K562 (cell line): ENCODE results near the gene PARP9. TPM values are rescaled to one million over a fixed set of nuclear protein-coding genes. Genes with fewer than 3 reads are reported as not detected.

ENCODE experiments used
- ATAC-seq: fragments of 200-7000 bp; cut with Tn5 transposase; 3 replicates; pipeline ENCODE4 v1.9.1; 2020; ENCODE audit warnings: moderate library complexity
- BruUV-seq: library from RNA; stranded (reverse); fragments of 400-500 nt; replicated peaks from 2 replicates; lab custom pipeline; 2021; lab: Mats Ljungman, UMichigan
- CTCF ChIA-PET: fragments of 300-600 bp; formaldehyde crosslinking; extraction: SDS; loops from one replicate; lab custom pipeline; 2021; ENCODE audit warnings: low intra/inter-chr PET ratio; lab: Yijun Ruan, JAX
- POLR2A ChIA-PET: fragments of 300-600, 350-650 bp; sonication (Branson Sonifier 250); formaldehyde crosslinking; extraction: SDS; loops from one replicate; lab custom pipeline; 2021; ENCODE audit warnings: antibody characterized with exemption, inconsistent platforms; lab: Yijun Ruan, JAX
- DNase-seq, 4 experiments: peaks; one replicate each; pipeline versions ENCODE4 v3.0.0 to v3.0.0-alpha.2; 2011 to 2018; ENCODE audit warnings: low spot score in 3 of 4, mixed read lengths in 3 of 4; ENCODE audit errors: extremely low read depth in 1 of 4
- FAIRE-seq: peaks from 2 replicates; lab custom pipeline; 2011; peaks lifted over from hg19 to GRCh38; lab: Jason Lieb, UNC
- H2AFZ ChIP-seq: 2 replicates; pipeline ENCODE4 v1.6.0; 2011; ENCODE audit warnings: low read depth, low read length, control low read depth, inconsistent platforms
- H3K27ac ChIP-seq: fragments of 200-600 bp; 3 replicates; pipeline ENCODE4 v1.8.0; 2011; ENCODE audit warnings: low read depth, mild to moderate bottlenecking, control low read depth, inconsistent platforms, low read length, moderate library complexity, mixed read lengths; ENCODE audit errors: extremely low read depth
- H3K27me3 ChIP-seq, 2 experiments: fragments of 300-600 bp in 1 of 2; 2 replicates in 1 of 2; 3 replicates in 1 of 2; pipeline versions ENCODE4 v1.6.0 to v1.8.0; 2011; ENCODE audit warnings: inconsistent platforms in 2 of 2, low read length in 2 of 2, mild to moderate bottlenecking in 1 of 2, mixed read lengths in 1 of 2, moderate library complexity in 1 of 2; ENCODE audit not compliant: control insufficient read depth in 2 of 2, insufficient read depth in 2 of 2
- H3K36me3 ChIP-seq: fragments of 300-600 bp; 3 replicates; pipeline ENCODE4 v1.8.0; 2011; ENCODE audit warnings: mild to moderate bottlenecking, low read length, inconsistent platforms; ENCODE audit not compliant: control insufficient read depth, insufficient read depth
- H3K4me1 ChIP-seq, 2 experiments: fragments of 200-600 bp in 1 of 2; replicated peaks in 1 of 2; 2 replicates in 1 of 2; 3 replicates in 1 of 2; pipeline versions ENCODE4 v1.5.1 to v1.8.0; 2011; ENCODE audit warnings: inconsistent platforms in 2 of 2, low read length in 2 of 2, mild to moderate bottlenecking in 1 of 2, mixed read lengths in 1 of 2, moderate library complexity in 1 of 2; ENCODE audit not compliant: control insufficient read depth in 2 of 2, insufficient read depth in 2 of 2
- H3K4me2 ChIP-seq: 2 replicates; pipeline ENCODE4 v1.6.1; 2011; ENCODE audit warnings: low read length, control low read depth, inconsistent platforms, mixed read lengths; ENCODE audit not compliant: insufficient read depth
- H3K4me3 ChIP-seq: fragments of 200-600 bp; sonication (generic), shearing (Covaris generic); 2 replicates; pipeline ENCODE4 v1.5.1; 2016; ENCODE audit warnings: control low read depth, inconsistent platforms
- H3K79me2 ChIP-seq: fragments of 200-600 bp; 3 replicates; pipeline ENCODE4 v1.8.0; 2011; ENCODE audit warnings: low read length, inconsistent platforms; ENCODE audit not compliant: control insufficient read depth, insufficient read depth
- H3K9ac ChIP-seq, 2 experiments: 2 replicates each; pipeline versions ENCODE4 v1.6.0 to v1.6.1; 2011; ENCODE audit warnings: low read depth in 2 of 2, low read length in 2 of 2, control low read depth in 1 of 2, inconsistent platforms in 1 of 2, mild to moderate bottlenecking in 1 of 2, mixed read lengths in 1 of 2; ENCODE audit not compliant: insufficient read depth in 1 of 2
- H3K9me1 ChIP-seq: one replicate; pipeline ENCODE4 v1.6.0; 2011; ENCODE audit warnings: inconsistent platforms, mild to moderate bottlenecking, low read length, moderate library complexity; ENCODE audit not compliant: control insufficient read depth, insufficient read depth
- H3K9me3 ChIP-seq: replicated peaks from 2 replicates; pipeline ENCODE4 v1.5.1; 2011; ENCODE audit warnings: low read depth, low read length, inconsistent platforms; ENCODE audit not compliant: control insufficient read depth, insufficient read depth
- H4K20me1 ChIP-seq: replicated peaks from 2 replicates; pipeline ENCODE4 v1.6.1; 2011; ENCODE audit warnings: low read length, inconsistent platforms, mixed read lengths; ENCODE audit not compliant: control insufficient read depth, insufficient read depth
- ASH1L ChIP-seq: fragments of 450-650 bp; IDR thresholded peaks from 2 replicates; pipeline ENCODE4 v1.6.1; 2018; ENCODE audit warnings: borderline replicate concordance, mild to moderate bottlenecking, low read depth; ENCODE audit not compliant: partially characterized antibody
- CEBPB ChIP-seq: fragments of 450-650 bp; IDR thresholded peaks from 2 replicates; pipeline ENCODE4 v1.6.1; 2016; ENCODE audit warnings: missing genetic modification characterization, missing compliant biosample characterization
- E2F8 ChIP-seq: fragments of 450-650 bp; IDR thresholded peaks from 2 replicates; pipeline ENCODE4 v1.7.1; 2018; ENCODE audit warnings: mild to moderate bottlenecking, low read depth; ENCODE audit not compliant: partially characterized antibody
- ERF ChIP-seq: fragments of 450-650 bp; formaldehyde crosslinking; IDR thresholded peaks from 2 replicates; pipeline ENCODE4 v1.4.0; 2020; ENCODE audit warnings: mild to moderate bottlenecking, mixed read lengths
- ESRRA ChIP-seq: fragments of 450-650 bp; IDR thresholded peaks from 2 replicates; pipeline ENCODE4 v1.6.1; 2014; ENCODE audit warnings: low read depth, mild to moderate bottlenecking, moderate library complexity, borderline replicate concordance
- HCFC1 ChIP-seq: IDR thresholded peaks from 2 replicates; pipeline ENCODE4 v1.6.1; 2012; ENCODE audit warnings: low read depth, low read length, improper control_type of control experiment
- HMBOX1 ChIP-seq: sonication (generic); IDR thresholded peaks from 2 replicates; pipeline ENCODE4 v1.6.1; 2016
- JUND ChIP-seq, 2 experiments: IDR thresholded peaks; 2 replicates in 1 of 2; 3 replicates in 1 of 2; pipeline ENCODE4 v1.6.1; 2011; ENCODE audit warnings: borderline replicate concordance in 2 of 2, low read depth in 2 of 2, low read length in 2 of 2, improper control_type of control experiment in 1 of 2, missing biosample characterization in 1 of 2, missing genetic modification characterization in 1 of 2, missing genetic modification reagents in 1 of 2
- MAFG ChIP-seq: fragments of 450-650 bp; conservative IDR thresholded peaks from 2 replicates; pipeline ENCODE4 v1.6.1; 2016; ENCODE audit warnings: missing genetic modification characterization, missing compliant biosample characterization
- NFE2 ChIP-seq: IDR thresholded peaks from 2 replicates; pipeline ENCODE4 v1.6.1; 2014; ENCODE audit warnings: antibody characterized with exemption, low read depth
- NR3C1 ChIP-seq: sonication (generic); formaldehyde crosslinking; IDR thresholded peaks from 2 replicates; pipeline ENCODE4 v1.8.1; 2022; ENCODE audit warnings: missing genetic modification reagents
- RBM15 ChIP-seq: fragments of 200-400 bp; formaldehyde crosslinking; IDR thresholded peaks from 2 replicates; pipeline ENCODE4 v1.6.1; 2018; ENCODE audit warnings: mild to moderate bottlenecking, low read length, moderate library complexity; ENCODE audit not compliant: insufficient read depth
- RBM39 ChIP-seq: fragments of 200-400 bp; formaldehyde crosslinking; optimal IDR thresholded peaks from 2 replicates; pipeline ENCODE3; 2018; ENCODE audit warnings: low read depth, low read length
- RCOR1 ChIP-seq, 2 experiments: IDR thresholded peaks; 2 replicates each; pipeline ENCODE4 v1.6.1; 2012; ENCODE audit warnings: low read depth in 2 of 2, low read length in 2 of 2, borderline replicate concordance in 1 of 2, improper control_type of control experiment in 1 of 2
- SMARCB1 ChIP-seq: IDR thresholded peaks from 2 replicates; pipeline ENCODE4 v1.6.1; 2011; ENCODE audit warnings: improper control_type of control experiment, low read depth; ENCODE audit not compliant: insufficient read length
- SMARCE1 ChIP-seq: fragments of 450-650 bp; IDR thresholded peaks from 2 replicates; pipeline ENCODE4 v1.7.1; 2016; ENCODE audit warnings: mild to moderate bottlenecking
- ZBTB9 ChIP-seq: fragments of 450-650 bp; formaldehyde crosslinking; IDR thresholded peaks from 2 replicates; pipeline ENCODE4 v1.4.0; 2020; ENCODE audit warnings: mild to moderate bottlenecking, moderate library complexity
- ZSCAN29 ChIP-seq: fragments of 450-650 bp; IDR thresholded peaks from 2 replicates; pipeline ENCODE4 v1.6.1; 2017
- WGBS: fragments of 100-300 bp; shearing (Covaris generic); methylation state at CpG from one replicate; pipeline ENCODE4 v1.1.6; 2016; ENCODE audit warnings: low coverage, mixed read lengths; ENCODE audit not compliant: insufficient coverage; ENCODE audit errors: missing lambda C conversion rate; 5-methylcytosine and 5-hydroxymethylcytosine counted together
- in situ Hi-C: fragments of 300-500 bp; cut with MboI; formaldehyde crosslinking; loops from 4 replicates; pipeline ENCODE4 v1.15.0; 2018; ENCODE audit warnings: inconsistent platforms, mixed read lengths
- intact Hi-C: fragments of 100-400 bp; cut with micrococcal nuclease; formaldehyde crosslinking; loops from 2 replicates; pipeline ENCODE4 v1.14.2; 2022
- polyA plus RNA-seq, 8 experiments: library from polyadenylated mRNA; depleted of rRNA in 4 of 8; stranded (reverse) in 5 of 8; unstranded in 3 of 8; fragments of >200 nt; fragmentation: Nextera tagmentation in 2 of 8; fragmentation: Illumina TruSeq in 1 of 8; extraction: Ambion mirVana in 2 of 8; extraction: Trizol in 1 of 8; gene quantifications; 2 replicates each; pipeline versions ENCODE4 v1.2.1 to v1.2.3, GENCODE V29; 2011 to 2014; ENCODE audit warnings: inconsistent platforms in 1 of 8, missing spikeins in 1 of 8
- total RNA-seq, 7 experiments: library from RNA; depleted of rRNA in 6 of 7; stranded (reverse); fragments of >200 nt in 6 of 7; fragmentation: Illumina TruSeq in 2 of 7; extraction: Trizol in 2 of 7; gene quantifications; 2 replicates each; pipeline versions ENCODE4 v1.2.1 to v1.2.3, GENCODE V29; 2011 to 2021; ENCODE audit warnings: low replicate concordance in 1 of 7

The PARP9 gene
- total and polyA plus RNA-seq, 9 of the 15 experiments (the other 6 are each of a cell fraction or from before 2014, with no cell fraction given): 2.1 to 4.8 (median 3.4) TPM

GRCh38 chr3:122497425-122497824, 66.7 kb downstream of the PARP9 start:
- Histone ChIP-seq H3K9me1 (no peaks in the 10 kb centered on the region), H3K36me3 (peaks cover 40% of the 10 kb centered on the region; the same call in 1 of the 3 replicates), H2AFZ (no peak overlapping the region), H3K79me2 (peaks cover 58% of the 10 kb centered on the region), H3K9me3 (no peaks in the 10 kb centered on the region), H3K27ac (no peak overlapping the region), H4K20me1 (peaks cover 14% of the 10 kb centered on the region; the same call in 1 of the 2 replicates), H3K27me3 (no peaks in the 10 kb centered on the region), H3K4me2 (no peak overlapping the region), H3K4me1 (peaks cover 0 to 11% of the 10 kb centered on the region in 2 experiments; a peak in 3 of 5 replicates), H3K4me3 (no peak overlapping the region), H3K9ac (no peak overlapping the region)
- in situ Hi-C loops: no loop called here
- ChIA-PET POLR2A (interaction anchor here (1.1 kb wide), 1 partner anchor 15 kb away, joined by 3 read pairs; no protein-coding TSS in a partner anchor), CTCF (no interaction called here)
- FAIRE-seq: no peak
- DNase-seq: no peak
- no TSS peak for BruUV-seq
- intact Hi-C loops: no loop called here
- ATAC-seq: peak; percentile 21; the same call in 1 of the 3 replicates
- 0% methylated on average over 1 of the region's 1 CpG for WGBS
- TF ChIP-seq SMARCB1: no peak
- no peak for TF ChIP-seq HCFC1
- 0 out of 2 replicates have a peak, but pooled peaks have one; percentile 30 for TF ChIP-seq HMBOX1
- peak; percentile 17; the same call in 1 of the 2 replicates for TF ChIP-seq MAFG
- no peak for TF ChIP-seq ZBTB9 (CRISPR knock-in tag)
- no peak for TF ChIP-seq RBM15
- no peak for TF ChIP-seq RBM39
- peak; percentile 22; the same call in 1 of the 2 replicates for TF ChIP-seq ESRRA
- TF ChIP-seq NFE2: peak; percentile 70
- TF ChIP-seq CEBPB: peak; percentile 59
- peak; percentile 31; the same call in 1 of the 2 replicates for TF ChIP-seq JUND (IDR thresholded peaks at IDR 0.05; ENCODE audit: borderline replicate concordance, low read depth, low read length)
- no peak for TF ChIP-seq JUND (tag; IDR thresholded peaks at IDR 0.05; ENCODE audit: borderline replicate concordance, low read depth, low read length)
- no peak for TF ChIP-seq ASH1L
- TF ChIP-seq NR3C1 (CRISPR knock-in tag): no peak
- 0 out of 4 replicates have a peak, but pooled peaks of 1 of the 2 experiments have one; percentile 9 for TF ChIP-seq RCOR1 (IDR thresholded peaks at IDR 0.05; ENCODE audit: borderline replicate concordance in 1 of 2, low read depth in 2 of 2, low read length in 2 of 2)
- no peak for TF ChIP-seq SMARCE1
- TF ChIP-seq ERF (CRISPR knock-in tag): no peak
- TF ChIP-seq E2F8: no peak
- TF ChIP-seq ZSCAN29: no peak
